Mesodermal cell (in vitro differentiated cells): Measurements from ENCODE around the gene BANP.
"Not testable (repeated sequence)": the region's sequence is repeated elsewhere in the genome, so short reads cannot be mapped to it uniquely, and the experiment has no call there.

Experiments used
- H3K27ac ChIP-seq: 2 replicates; pipeline ENCODE4 v1.7.0; 2013; ENCODE audit warnings: mild to moderate bottlenecking, low read depth, low read length, moderate library complexity; ENCODE audit not compliant: severe bottlenecking
- H3K36me3 ChIP-seq: 2 replicates; pipeline ENCODE4 v1.7.1; 2013; ENCODE audit warnings: mild to moderate bottlenecking, low read length, moderate library complexity; ENCODE audit not compliant: control insufficient read depth, insufficient read depth
- H3K4me1 ChIP-seq: one replicate; pipeline ENCODE4 v1.7.1; 2013; ENCODE audit warnings: mild to moderate bottlenecking, low read length; ENCODE audit not compliant: insufficient read depth, control insufficient read depth, poor library complexity, severe bottlenecking
- H3K4me3 ChIP-seq: 2 replicates; pipeline ENCODE4 v1.7.0; 2013; ENCODE audit warnings: low read length, control low read depth, mild to moderate bottlenecking; ENCODE audit not compliant: insufficient read depth, poor library complexity, severe bottlenecking; ENCODE audit errors: extremely low read depth
- H3K9me3 ChIP-seq: 2 replicates; pipeline ENCODE4 v1.7.1; 2013; ENCODE audit warnings: mild to moderate bottlenecking, low read length, moderate library complexity; ENCODE audit not compliant: control insufficient read depth
- WGBS, 2 experiments: methylation state at CpG; one replicate each; pipeline ENCODE4 v1.1.5; 2013; ENCODE audit warnings: missing lambda C conversion rate in 2 of 2; ENCODE audit not compliant: insufficient coverage in 2 of 2; 5-methylcytosine and 5-hydroxymethylcytosine counted together

Gene BANP

GRCh38 chr16:88023786-88024185, 72.6 kb downstream of the BANP start:
- Histone ChIP-seq H3K36me3 (peaks cover 26% of the 10 kb centered on the region), H3K4me1 (peaks cover 8% of the 10 kb centered on the region), H3K4me3 (no peak overlapping the region), H3K27ac (no peak overlapping the region), H3K9me3 (no peaks in the 10 kb centered on the region)
- WGBS, 2 experiments = 93 to 97% methylated on average over 13 to 14 of the region's 16 CpGs

DNA sequence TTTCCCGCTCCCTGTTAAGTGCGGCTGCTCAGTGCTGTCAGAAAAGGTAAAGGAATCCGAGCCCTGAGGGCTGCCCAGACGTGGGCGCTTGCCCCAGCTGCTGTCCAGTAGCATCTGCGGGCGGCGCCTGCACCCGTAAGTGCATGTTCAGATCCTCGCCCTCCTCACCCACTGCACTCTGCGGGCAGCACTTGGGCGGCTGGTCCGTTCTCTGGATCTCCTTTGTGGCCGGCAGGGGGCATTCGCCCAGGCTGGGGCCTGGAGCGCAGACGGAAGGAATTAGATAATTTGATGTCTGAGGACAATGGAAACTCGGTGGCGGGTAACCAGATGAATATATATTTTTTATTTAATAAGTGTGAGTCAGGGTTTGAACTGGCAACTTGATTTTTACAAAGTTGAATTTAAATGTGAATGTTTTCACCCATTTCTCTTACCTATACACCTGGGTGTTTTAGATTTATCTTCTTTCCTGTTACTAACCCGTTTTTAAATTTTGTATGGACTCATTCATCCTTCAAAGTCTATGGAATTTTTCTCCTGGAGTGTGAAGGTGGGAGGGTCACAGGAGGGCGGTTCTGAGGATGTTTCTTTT, 73.4 kb downstream of the BANP start:
- not testable (repeated sequence) for H3K27ac ChIP-seq, H3K4me3 ChIP-seq, H3K4me1 ChIP-seq, H3K9me3 ChIP-seq
- WGBS, 2 experiments = 73 to 85% methylated on average over 10 to 13 of the region's 21 CpGs
- H3K36me3 ChIP-seq = peaks cover 26% of the 10 kb centered on the region

DNA sequence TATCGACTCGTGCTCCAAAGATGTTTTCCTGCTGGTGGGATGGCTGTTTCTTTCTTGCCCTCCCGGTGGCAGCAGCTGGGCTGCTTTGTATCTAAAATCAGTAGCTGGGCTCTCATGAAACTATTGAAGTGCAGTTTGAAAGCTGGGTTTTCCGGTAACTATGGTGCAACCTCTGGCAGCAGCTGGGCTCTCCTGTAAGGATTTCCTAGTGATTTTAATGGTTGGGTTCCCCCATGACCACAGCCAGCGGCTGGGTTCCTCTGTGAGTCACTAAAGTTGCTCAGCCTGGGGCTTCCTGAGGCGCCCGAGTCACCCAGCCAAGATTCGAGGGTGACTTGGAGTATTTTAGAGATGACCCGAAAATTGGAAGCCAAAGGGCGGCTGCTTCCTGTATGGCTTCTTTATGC, 73.9 kb downstream of the BANP start:
- not testable (repeated sequence) for H3K4me1 ChIP-seq, H3K27ac ChIP-seq, H3K9me3 ChIP-seq, H3K4me3 ChIP-seq
- 78 to 86% methylated on average over 7 to 8 of the region's 10 CpGs for WGBS, 2 experiments
- peaks cover 26% of the 10 kb centered on the region for H3K36me3 ChIP-seq

GRCh38 chr16:88025828-88026555, 74.8 kb downstream of the BANP start:
- H3K4me3 ChIP-seq, H3K27ac ChIP-seq, H3K9me3 ChIP-seq, H3K4me1 ChIP-seq: not testable (repeated sequence)
- WGBS, 2 experiments = 92 to 93% methylated on average over 18 to 23 of the region's 24 CpGs
- H3K36me3 ChIP-seq = peaks cover 30% of the 10 kb centered on the region

DNA sequence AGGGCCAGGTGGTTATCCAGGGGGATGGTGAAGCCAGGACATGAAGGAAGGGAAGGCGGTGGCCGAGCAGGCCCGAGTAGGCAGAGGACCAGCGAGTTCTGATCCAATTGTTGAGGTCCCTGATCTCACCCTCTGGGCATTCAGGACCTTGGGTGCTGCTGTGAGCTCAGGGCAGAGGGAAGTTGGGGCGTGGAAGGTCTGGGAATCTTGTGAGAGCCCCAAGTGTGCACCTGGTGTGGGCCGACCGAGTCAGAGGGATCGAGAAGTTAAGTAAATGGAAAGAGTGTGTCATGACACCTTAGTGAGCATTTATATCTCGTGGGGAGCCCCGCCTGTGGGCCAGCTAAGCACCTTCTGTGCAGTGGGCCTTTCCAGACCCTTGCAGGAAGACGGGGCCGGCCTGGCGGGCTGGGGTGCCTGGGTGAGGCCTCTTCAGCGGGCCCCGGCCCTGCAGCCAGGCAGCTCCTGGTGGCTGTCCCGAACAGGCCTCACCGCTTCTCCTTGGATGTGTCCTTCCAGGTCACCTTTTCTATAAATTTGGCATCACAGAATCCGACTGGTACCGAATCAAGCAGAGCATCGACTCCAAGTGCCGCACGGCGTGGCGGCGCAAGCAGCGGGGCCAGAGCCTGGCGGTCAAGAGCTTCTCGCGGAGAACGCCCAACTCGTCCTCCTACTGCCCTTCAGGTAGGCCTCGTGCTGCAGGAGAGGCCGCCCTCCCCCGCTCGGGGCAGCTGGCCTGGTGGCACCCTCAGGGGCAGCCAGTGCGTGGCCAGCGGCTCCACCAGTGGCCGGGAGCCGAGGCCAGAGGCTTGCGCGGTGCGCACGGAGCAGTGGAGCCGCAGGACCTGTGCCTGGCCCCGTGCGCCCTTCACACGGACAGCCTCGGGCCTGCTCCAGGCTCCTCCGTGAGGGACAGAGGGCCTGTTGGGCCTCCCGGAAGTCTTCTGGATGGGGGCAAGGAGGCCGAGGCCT, 76.0 kb downstream of the BANP start:
- H3K4me3 ChIP-seq = no peak overlapping the region
- peaks cover 27% of the 10 kb centered on the region for H3K36me3 ChIP-seq
- H3K27ac ChIP-seq = no peak overlapping the region
- H3K4me1 ChIP-seq = peaks cover 8% of the 10 kb centered on the region
- WGBS, 2 experiments = 93 to 95% methylated on average over 44 to 47 of the region's 51 CpGs
- H3K9me3 ChIP-seq = no peaks in the 10 kb centered on the region

- H3K36me3 ChIP-seq = peaks cover 25% of the 10 kb centered on the region
- 79 to 87% methylated on average over 9 to 10 of the region's 13 CpGs for WGBS, 2 experiments
- H3K27ac ChIP-seq, H3K9me3 ChIP-seq, H3K4me3 ChIP-seq, H3K4me1 ChIP-seq: not testable (repeated sequence)
Observed at GRCh38 chr16:88028177-88028930, 77.1 kb downstream of the BANP start.

DNA sequence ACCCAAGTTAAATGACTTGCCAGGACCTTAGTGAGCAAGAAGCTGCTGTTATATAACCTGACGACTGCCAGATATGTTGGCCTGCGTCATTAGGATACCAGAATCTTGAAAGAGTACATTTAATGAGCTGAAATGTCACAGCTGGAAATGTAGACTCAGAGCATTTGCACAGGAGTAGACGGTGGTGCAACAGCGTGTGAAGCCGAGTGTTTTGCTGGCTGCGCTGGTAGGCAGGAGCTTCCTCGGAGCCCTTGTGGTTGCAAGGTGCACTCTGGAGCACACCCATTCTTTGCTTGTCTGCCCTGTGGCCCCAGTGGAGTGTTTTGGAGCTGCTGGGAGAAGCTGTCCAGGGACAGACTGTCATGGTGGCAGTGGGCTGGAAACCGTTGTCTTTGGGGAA, 79.3 kb downstream of the BANP start:
- H3K4me1 ChIP-seq = no peaks in the 10 kb centered on the region
- WGBS, 2 experiments = 94 to 96% methylated on average over 8 of the region's 8 CpGs
- peaks cover 26% of the 10 kb centered on the region for H3K36me3 ChIP-seq
- no peak overlapping the region for H3K4me3 ChIP-seq
- no peak overlapping the region for H3K27ac ChIP-seq
- H3K9me3 ChIP-seq = no peaks in the 10 kb centered on the region

DNA sequence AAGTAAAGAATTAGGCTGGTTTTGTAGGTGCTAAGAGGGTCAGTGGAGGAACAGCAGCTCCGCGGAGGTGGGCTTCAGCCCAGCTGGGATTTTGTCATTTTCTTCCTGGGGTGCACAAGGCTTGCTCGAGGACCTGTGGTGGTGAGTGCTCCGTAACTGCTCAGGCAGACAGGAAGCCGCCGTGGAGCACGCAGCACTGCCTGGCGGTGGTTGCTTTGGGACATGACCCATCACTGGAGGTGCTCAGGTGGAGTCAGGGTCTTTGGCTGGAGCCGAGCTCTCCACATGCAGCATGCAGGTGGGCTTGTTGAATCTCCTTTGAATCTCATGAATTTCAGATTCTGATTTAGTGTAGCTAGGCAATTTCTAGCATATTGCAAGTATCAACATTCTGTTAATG, 79.7 kb downstream of the BANP start:
- H3K27ac ChIP-seq, H3K9me3 ChIP-seq, H3K4me3 ChIP-seq, H3K4me1 ChIP-seq: not testable (repeated sequence)
- WGBS, 2 experiments = 94 to 97% methylated on average over 7 of the region's 9 CpGs
- H3K36me3 ChIP-seq = peaks cover 30% of the 10 kb centered on the region

- H3K9me3 ChIP-seq, H3K4me3 ChIP-seq, H3K4me1 ChIP-seq, H3K27ac ChIP-seq: not testable (repeated sequence)
- peaks cover 20% of the 10 kb centered on the region for H3K36me3 ChIP-seq
- WGBS, 2 experiments = 95 to 98% methylated on average over 22 to 23 of the region's 30 CpGs
Observed at GRCh38 chr16:88033003-88033740, 81.9 kb downstream of the BANP start.

DNA sequence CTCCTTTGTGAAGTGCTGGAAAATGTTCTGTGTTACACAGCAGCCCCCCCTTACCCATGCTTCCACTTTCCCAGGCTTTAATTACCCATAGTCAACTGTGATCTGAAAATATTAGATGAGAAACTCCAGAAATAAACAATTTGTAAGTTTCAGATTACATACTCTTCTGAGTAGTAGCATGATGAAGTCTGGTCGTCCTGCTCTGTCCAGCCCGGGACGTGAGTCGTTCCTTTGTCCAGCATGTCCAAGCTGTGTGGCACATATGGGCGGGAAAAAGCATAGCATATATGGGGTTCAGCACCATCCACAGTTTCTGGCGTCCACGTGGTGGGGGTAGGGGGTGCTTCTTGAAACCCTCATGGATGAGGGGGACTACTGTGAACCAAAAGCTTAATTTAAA, 83.5 kb downstream of the BANP start:
- Histone ChIP-seq H3K36me3 (peaks cover 23% of the 10 kb centered on the region), H3K27ac (no peak overlapping the region), H3K4me3 (no peak overlapping the region), H3K9me3 (no peaks in the 10 kb centered on the region), H3K4me1 (no peaks in the 10 kb centered on the region)
- 96 to 97% methylated on average over 5 to 7 of the region's 7 CpGs for WGBS, 2 experiments
